HG03175 (cell line): ENCODE measurements around the gene PRKACA.

Source experiments
- ATAC-seq: cut with Tn5 transposase; IDR thresholded peaks from one replicate; pipeline ENCODE4 v1.9.1; 2021; ENCODE audit warnings: mild to moderate bottlenecking, moderate library complexity; ENCODE audit not compliant: unreplicated experiment

Gene PRKACA

GRCh38 chr19:14117668-14118164 lies at the start of gene PRKACA:
Gene PRKACA (minus strand): TSS chr19:14117762. CDS start chr19:14117547, 215 bp downstream.
- ATAC-seq: peak; percentile 89

- no peak for ATAC-seq
Observed at GRCh38 chr19:14166999-14167575, 49.5 kb upstream of the PRKACA start.

GRCh38 chr19:14165990-14166830 lies 48.6 kb upstream of the PRKACA start:
- no peak for ATAC-seq

- no peak for ATAC-seq
Observed at GRCh38 chr19:14164724-14165493, 47.3 kb upstream of the PRKACA start.

GRCh38 chr19:14164082-14164481 lies 46.5 kb upstream of the PRKACA start:
- no peak for ATAC-seq

- no peak for ATAC-seq
Observed at GRCh38 chr19:14162871-14163297, 45.3 kb upstream of the PRKACA start.

- no peak for ATAC-seq
Observed at GRCh38 chr19:14161305-14161704, 43.7 kb upstream of the PRKACA start.

- ATAC-seq: no peak
Observed at GRCh38 chr19:14160017-14160703, 42.6 kb upstream of the PRKACA start.

GRCh38 chr19:14159059-14159458 lies 41.5 kb upstream of the PRKACA start:
- no peak for ATAC-seq

- no peak for ATAC-seq
Observed at GRCh38 chr19:14158276-14159023, 40.9 kb upstream of the PRKACA start.

GRCh38 chr19:14156971-14157717 lies 39.6 kb upstream of the PRKACA start:
- ATAC-seq: no peak

GRCh38 chr19:14156122-14156521 lies 38.6 kb upstream of the PRKACA start:
- ATAC-seq: no peak

GRCh38 chr19:14155371-14155770 lies 37.8 kb upstream of the PRKACA start:
- ATAC-seq: no peak

GRCh38 chr19:14152713-14153112 lies 35.2 kb upstream of the PRKACA start:
- no peak for ATAC-seq

- no peak for ATAC-seq
Observed at GRCh38 chr19:14150770-14151661, 33.5 kb upstream of the PRKACA start.

- ATAC-seq: no peak
Observed at GRCh38 chr19:14150041-14150769, 32.6 kb upstream of the PRKACA start.

- no peak for ATAC-seq
Observed at GRCh38 chr19:14149509-14149994, 32.0 kb upstream of the PRKACA start.
